HFF-Myc (cell line): ENCODE data around the gene POLH.

Experiments used
- DNase-seq: peaks from one replicate; pipeline ENCODE4 v3.0.0-alpha.2; 2011; ENCODE audit warnings: low read depth; ENCODE audit errors: extremely low read depth
- H3K4me3 ChIP-seq: replicated peaks from 2 replicates; pipeline ENCODE4 v1.5.1; 2011; ENCODE audit warnings: low read depth, mild to moderate bottlenecking, control low read depth, low read length
- CTCF ChIP-seq: IDR thresholded peaks from 2 replicates; pipeline ENCODE4 v1.5.1; 2012; ENCODE audit warnings: mild to moderate bottlenecking, low read depth, low read length, control low read depth; ENCODE audit errors: missing control alignments

Gene POLH

GRCh38 chr6:43624786-43625288, 48.9 kb downstream of the POLH start:
- no peak for DNase-seq
- H3K4me3 ChIP-seq, result no peak overlapping the region
- no peak for TF ChIP-seq CTCF

GRCh38 chr6:43625393-43625992, 49.5 kb downstream of the POLH start:
- H3K4me3 ChIP-seq, result no peak overlapping the region
- no peak for TF ChIP-seq CTCF
- DNase-seq, result no peak

- peak overlapping the region; percentile 87 for H3K4me3 ChIP-seq
- TF ChIP-seq CTCF, result no peak
- DNase-seq, result peak; percentile 66
Observed at GRCh38 chr6:43627008-43627825, 51.2 kb downstream of the POLH start.

- no peak for DNase-seq
- peak overlapping the region; percentile 87 for H3K4me3 ChIP-seq
Observed at GRCh38 chr6:43628393-43629103, 52.6 kb downstream of the POLH start.

GRCh38 chr6:43629104-43629504, 53.1 kb downstream of the POLH start, which contains the start of gene GTPBP2:
TSS of gene GTPBP2 (minus strand) at chr6:43629264. CDS start at chr6:43629162, 102 bp downstream.
- no peak for TF ChIP-seq CTCF
- DNase-seq, result peak; percentile 90
- H3K4me3 ChIP-seq, result peak within 1 kb of the TSS; percentile 87

More at GRCh38 chr6:43628393-43629103, 52.6 kb downstream of the POLH start:
- TF ChIP-seq CTCF, result no peak

GRCh38 chr6:43629505-43630300, 53.7 kb downstream of the POLH start:
- DNase-seq, result peak; percentile 95

More at GRCh38 chr6:43629505-43630300, 53.7 kb downstream of the POLH start:
- H3K4me3 ChIP-seq, result peak overlapping the region; percentile 87
- TF ChIP-seq CTCF, result no peak
